Measurements from ENCODE around the gene EI24.
A peak's percentile ranks its signal among the peaks of the same experiment; 100 is the strongest.
"Not testable (repeated sequence)": the region's sequence is repeated elsewhere in the genome, so short reads cannot be mapped to it uniquely, and the experiment has no call there.

The EI24 gene

GRCh38 chr11:125568970-125569914, at the start of gene EI24:
Gene EI24, plus strand, starts transcription at chr11:125569477. Its CDS starts 3,051 bp downstream, at chr11:125572528.
- peak; percentile 91 for DNase-seq

DNA sequence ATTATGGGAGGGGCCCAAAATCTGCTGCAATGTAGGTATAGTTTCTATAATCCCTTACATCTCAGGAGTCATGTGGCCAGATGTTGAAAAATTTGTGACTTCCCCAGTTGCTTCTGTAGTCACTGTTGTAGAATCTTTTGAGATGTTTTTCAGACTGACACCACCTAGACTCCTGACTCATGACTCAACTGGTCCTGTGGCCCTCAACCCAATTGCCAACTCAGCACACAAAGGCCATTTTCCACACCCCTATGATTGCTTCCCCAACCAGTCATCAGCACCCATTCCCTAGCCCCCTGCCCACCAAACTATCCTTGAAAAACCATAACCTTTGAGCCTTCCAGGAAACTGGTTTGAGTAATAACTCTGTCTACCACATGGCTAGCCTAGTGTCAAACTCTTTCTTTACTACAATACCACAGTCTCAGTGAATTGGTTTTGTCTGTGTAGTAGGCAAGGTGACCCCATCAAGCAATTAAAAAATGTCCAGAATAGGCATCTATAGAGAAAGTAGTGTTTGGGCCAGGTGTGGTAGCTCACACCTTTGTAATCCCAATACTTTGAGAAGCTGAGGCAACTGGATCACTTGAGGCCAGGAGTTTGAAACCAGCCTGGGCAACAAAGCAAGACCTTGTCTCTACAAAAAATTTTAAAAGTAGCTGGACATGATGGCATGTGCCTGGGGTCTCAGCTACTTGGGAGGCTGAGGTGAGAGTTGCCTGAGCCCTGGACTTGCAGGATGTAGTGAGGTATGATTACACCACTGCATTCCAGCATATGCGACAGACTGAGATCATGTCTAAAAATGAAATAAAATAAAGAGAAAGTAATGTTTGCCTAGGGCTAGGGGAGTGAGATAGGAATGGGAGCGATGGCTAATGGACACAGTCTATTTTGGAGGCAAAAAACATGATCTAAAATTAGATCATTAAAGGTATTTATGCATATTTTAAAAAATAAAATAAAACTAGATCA, 49.1 kb upstream of the EI24 start:
- no peak for DNase-seq

- no peak for DNase-seq
These were observed 44.0 kb upstream of the EI24 start for GRCh38 chr11:125525303-125525702.

DNA sequence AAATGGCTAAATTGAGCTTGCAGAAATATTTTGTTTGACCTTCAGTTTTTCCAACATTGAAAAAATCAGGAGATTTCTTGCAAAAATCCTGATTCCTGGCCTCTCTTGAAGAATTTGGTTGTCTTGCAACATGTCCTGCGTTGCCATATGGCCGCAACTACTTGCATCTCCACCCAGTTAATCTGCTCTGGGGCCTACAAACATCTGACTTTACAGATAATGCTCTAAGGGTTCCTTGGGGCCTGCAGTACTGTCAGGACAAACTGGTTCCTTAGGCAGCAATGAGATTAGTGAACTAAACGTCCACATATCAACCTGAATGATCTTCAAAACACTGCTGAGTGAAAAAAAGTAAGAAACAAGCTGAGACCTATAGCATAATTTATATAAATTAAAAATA, 36.6 kb upstream of the EI24 start:
- no peak for DNase-seq

GRCh38 chr11:125535585-125535984, 33.7 kb upstream of the EI24 start:
- no peak for DNase-seq

DNA sequence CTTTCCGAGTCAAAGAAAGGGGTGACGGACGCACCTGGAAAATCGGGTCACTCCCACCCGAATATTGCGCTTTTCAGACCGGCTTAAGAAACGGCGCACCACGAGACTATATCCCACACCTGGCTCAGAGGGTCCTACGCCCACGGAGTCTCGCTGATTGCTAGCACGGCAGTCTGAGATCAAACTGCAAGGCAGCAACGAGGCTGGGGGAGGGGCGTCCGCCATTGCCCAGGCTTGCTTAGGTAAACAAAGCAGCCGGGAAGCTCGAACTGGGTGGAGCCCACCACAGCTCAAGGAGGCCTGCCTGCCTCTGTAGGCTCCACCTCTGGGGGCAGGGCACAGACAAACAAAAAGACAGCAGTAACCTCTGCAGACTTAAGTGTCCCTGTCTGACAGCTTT, 32.4 kb upstream of the EI24 start:
- DNase-seq: not testable (repeated sequence)

GRCh38 chr11:125542709-125543108, 26.6 kb upstream of the EI24 start:
- no peak for DNase-seq

DNA sequence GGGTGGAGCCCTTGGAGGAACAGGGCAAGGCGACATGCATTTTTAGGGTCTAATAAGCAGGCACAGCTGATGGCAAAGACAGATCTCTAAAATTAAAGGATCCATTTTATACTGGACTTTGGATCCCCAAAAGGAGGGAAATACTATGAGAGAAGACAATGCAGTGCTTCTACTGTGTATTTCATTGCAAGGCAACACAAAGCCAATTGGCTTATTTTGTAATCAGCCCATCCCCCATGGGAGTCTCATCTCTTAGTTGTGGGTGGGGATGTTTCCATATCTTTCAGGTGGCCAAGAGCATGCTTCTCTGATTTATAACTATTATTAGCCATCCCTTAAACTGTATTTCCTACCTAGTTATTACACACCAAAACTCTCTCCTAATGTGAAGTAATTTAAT, 18.5 kb upstream of the EI24 start:
- DNase-seq: no peak

DNA sequence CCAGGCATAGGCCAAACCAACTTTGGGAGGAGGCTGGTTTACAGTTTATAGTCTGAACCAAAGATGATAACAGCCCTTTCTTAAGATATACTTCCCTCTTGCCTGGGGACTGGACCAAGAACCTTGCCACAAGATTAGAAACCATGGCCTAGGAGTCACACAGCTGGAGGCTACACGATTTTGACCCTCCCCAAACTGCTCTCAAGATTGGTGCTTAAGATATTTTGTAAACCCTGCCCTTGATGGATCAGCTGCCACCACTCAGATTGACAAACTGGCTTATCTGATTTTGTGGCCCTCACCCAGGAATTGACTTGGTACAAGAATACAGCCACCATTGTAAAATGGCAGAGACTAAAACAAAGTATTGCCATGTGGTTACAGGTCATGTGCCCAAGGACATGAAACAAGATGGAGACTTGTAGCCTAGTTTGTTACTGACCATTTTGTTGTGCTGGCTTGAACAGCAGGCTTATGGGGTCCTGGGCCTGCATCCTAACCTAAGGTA, 17.4 kb upstream of the EI24 start:
- no peak for DNase-seq

GRCh38 chr11:125552927-125553326, 16.4 kb upstream of the EI24 start:
- DNase-seq: no peak

DNA sequence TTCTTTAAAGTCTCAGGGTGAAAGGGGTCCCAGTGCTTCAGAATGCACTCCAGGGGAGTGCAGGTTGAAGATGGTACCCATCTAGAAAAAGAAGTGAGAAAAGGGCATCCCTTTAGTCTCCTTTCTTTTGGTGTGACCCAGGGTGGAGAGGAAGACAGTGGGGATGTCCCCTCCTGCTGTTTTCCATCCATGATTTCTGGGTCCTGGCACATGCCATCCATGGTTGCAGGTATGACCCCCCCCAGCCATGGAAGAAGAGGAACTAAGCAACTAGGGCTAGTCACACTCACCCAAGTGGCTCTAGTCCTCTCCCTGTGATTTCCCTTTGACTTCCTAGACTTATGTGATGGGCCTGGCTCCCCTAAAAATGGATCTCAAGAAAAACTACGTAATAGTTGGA, 15.9 kb upstream of the EI24 start:
- no peak for DNase-seq

- no peak for DNase-seq
These were observed 15.2 kb upstream of the EI24 start for GRCh38 chr11:125554038-125554437.

DNA sequence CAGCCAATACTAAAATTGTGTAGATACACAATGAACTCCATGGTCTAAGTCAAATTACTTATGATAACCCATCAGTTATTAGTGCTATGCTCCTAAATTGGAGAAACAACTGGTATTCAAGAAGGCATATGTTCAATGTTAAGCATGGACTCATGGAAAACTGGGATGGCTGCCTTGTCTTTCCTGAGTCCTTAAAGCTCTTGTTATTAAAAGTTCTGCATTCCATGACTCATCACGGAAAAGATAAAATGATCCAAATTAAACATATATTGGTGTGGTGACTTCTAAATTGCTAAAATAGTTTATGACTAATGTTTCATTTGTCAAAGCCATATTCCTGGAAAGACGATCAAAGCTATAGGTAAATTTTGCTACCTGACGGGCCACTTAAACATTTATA, 9.4 kb upstream of the EI24 start:
- no peak for DNase-seq

- DNase-seq: no peak
These were observed 7.4 kb upstream of the EI24 start for GRCh38 chr11:125561924-125562323.

GRCh38 chr11:125562430-125562829, 6.8 kb upstream of the EI24 start:
- no peak for DNase-seq

- no peak for DNase-seq
These were observed 4.9 kb upstream of the EI24 start for GRCh38 chr11:125564357-125564756.

DNA sequence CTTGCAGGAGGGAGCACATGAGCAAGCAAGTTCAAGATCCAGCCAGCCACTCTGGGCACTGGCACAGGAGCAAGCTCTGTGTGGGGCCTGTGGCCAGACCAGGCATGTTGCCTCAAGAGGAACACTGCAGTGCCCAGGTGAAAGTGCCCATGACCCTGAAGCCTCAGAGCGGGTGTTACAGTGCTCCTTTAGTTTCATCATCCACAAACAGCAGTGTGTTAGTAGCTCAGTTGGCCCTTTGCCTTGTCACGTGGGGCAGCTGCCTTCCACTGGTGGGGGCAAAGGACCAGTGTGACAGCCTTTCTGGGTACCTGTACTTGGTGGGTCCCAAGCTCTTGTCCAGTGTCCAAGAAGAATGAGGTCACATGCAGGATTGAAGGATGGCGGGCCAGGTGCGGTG, 3.0 kb upstream of the EI24 start:
- no peak for DNase-seq

DNA sequence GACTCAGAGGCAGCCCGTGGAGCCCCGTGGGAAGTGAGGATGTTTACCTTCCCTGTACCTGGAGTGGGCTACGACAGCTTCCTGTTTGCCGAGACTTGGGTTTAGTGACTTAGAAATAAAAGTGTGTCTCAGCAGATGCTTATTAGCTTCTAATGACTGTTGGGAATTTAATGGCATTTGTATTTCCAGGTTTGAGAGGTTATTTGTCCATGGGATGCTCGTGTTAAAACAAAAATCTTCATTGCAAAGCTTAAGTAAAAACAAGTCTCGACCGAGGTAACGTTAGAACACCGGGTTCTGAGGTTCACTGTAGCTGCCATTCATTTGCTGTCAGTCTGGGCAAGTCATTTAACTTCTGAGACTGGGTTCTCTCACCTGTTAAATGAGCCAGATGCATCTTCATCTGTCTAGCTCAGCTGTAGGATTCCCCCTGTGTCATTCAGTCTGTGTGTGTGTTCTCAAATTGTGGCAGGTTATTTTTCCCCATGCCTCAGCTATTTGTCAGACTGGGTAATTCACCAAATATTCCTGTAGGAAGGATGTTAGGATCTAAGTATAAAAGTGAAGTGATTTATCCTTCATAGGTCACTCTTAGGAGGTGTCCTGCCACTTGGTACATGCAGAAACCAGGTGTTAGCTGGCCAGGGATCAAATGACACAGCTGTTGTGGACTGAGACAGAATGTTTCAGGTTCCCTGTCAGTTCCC, 791 bp downstream of the EI24 start:
- peak; percentile 9 for DNase-seq

- DNase-seq: no peak
These were observed 1.7 kb downstream of the EI24 start for GRCh38 chr11:125570952-125571351.

DNA sequence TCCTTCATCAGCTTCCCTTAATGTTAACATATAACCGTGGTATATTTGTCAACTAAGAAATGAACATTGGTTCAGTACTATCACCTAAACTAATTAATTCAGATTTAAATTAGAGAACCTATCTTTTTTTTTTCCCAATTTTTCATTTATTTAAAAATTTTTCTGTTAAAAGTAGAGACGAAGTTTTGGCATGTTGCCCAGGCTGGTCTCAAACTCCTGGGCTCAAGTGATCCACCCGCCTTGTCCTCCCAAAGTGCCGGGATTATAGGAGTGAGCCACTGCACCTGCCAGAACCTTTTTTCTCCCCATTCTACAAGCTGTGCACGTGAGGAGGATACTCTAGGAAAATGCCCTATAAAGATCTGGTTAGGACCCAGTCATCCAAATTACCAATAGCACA, 3.6 kb downstream of the EI24 start:
- DNase-seq: no peak

GRCh38 chr11:125577181-125577580, 7.9 kb downstream of the EI24 start:
- DNase-seq: not testable (repeated sequence)

DNA sequence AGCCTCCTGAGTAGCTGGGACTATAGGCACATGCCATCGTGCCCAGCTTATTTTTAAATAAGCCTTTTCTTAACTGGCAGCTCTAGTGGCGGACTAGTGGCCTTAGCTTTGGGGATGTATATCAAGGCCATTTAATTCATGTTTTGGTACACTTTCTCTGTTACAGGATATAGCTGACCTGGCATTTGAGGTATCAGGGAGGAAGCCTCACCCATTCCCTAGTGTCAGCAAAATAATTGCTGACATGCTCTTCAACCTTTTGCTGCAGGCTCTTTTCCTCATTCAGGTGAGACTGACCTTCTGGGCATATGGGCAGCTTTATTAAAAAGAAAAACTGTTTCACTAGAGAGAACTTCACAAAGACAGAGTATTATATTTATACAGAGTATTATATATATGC, 9.5 kb downstream of the EI24 start:
- no peak for DNase-seq

- no peak for DNase-seq
These were observed 10.5 kb downstream of the EI24 start for GRCh38 chr11:125579811-125580210.

Data from activated naive CD4-positive, alpha-beta T cell treated with Interleukin-2 at 50 U/mL for 16 hours (primary cell).